HEK293 (cell line): ENCODE results near the gene CNOT2.

ENCODE experiments used
- CTCF ChIA-PET: fragments of 350-600 bp; formaldehyde crosslinking; extraction: SDS; loops from one replicate; lab custom pipeline; 2021; ENCODE audit warnings: antibody characterized with exemption; lab: Yijun Ruan, JAX
- POLR2A ChIA-PET: fragments of 300-600 bp; formaldehyde crosslinking; extraction: SDS; loops from one replicate; lab custom pipeline; 2020; ENCODE audit warnings: antibody characterized with exemption, inconsistent platforms; lab: Yijun Ruan, JAX
- H3K27ac ChIP-seq: fragments of 200-500 bp; sonication (Bioruptor generic); 2 replicates; pipeline ENCODE4 v1.5.1; 2014; ENCODE audit warnings: low read depth, low read length, control low read depth, inconsistent platforms; ENCODE audit errors: extremely low read depth
- H3K36me3 ChIP-seq, 2 experiments: fragments of 200-500 bp in 1 of 2; sonication (Bioruptor generic) in 1 of 2; 1 replicate in 1 of 2; 2 replicates in 1 of 2; pipeline ENCODE4 v1.5.1; 2014 to 2017; ENCODE audit warnings: inconsistent platforms in 2 of 2, low read length in 2 of 2; ENCODE audit not compliant: control insufficient read depth in 2 of 2, insufficient read depth in 1 of 2
- H3K4me1 ChIP-seq: fragments of 200-500 bp; sonication (Bioruptor generic); 2 replicates; pipeline ENCODE4 v1.5.1; 2014; ENCODE audit warnings: mild to moderate bottlenecking, low read length, inconsistent platforms; ENCODE audit not compliant: control insufficient read depth, insufficient read depth
- H3K4me3 ChIP-seq: 2 replicates; pipeline ENCODE4 v1.5.1; 2011; ENCODE audit warnings: low read depth, mild to moderate bottlenecking, control low read depth, low read length, moderate library complexity
- H3K9me3 ChIP-seq: fragments of 200-500 bp; sonication (Bioruptor generic); 2 replicates; pipeline ENCODE4 v1.5.1; 2014; ENCODE audit warnings: low read depth, low read length, inconsistent platforms; ENCODE audit not compliant: control insufficient read depth, insufficient read depth
- CTCF ChIP-seq: fragments of 450-650 bp; formaldehyde crosslinking; IDR thresholded peaks from 2 replicates; pipeline ENCODE4 v1.5.1; 2016; ENCODE audit warnings: missing biosample characterization, missing genetic modification characterization
- ELK4 ChIP-seq: IDR thresholded peaks from 2 replicates; pipeline ENCODE4 v1.6.1; 2011; ENCODE audit warnings: mild to moderate bottlenecking, low read depth, low read length, borderline replicate concordance
- KLF1 ChIP-seq: fragments of 450-650 bp; formaldehyde crosslinking; IDR thresholded peaks from 2 replicates; pipeline ENCODE4 v1.5.1; 2016; ENCODE audit warnings: missing biosample characterization, missing genetic modification characterization
- KLF16 ChIP-seq: fragments of 450-650 bp; formaldehyde crosslinking; IDR thresholded peaks from 2 replicates; pipeline ENCODE4 v1.5.1; 2017; ENCODE audit warnings: missing biosample characterization, missing genetic modification characterization
- RBAK ChIP-seq: fragments of 450-650 bp; formaldehyde crosslinking; IDR thresholded peaks from 2 replicates; pipeline ENCODE4 v1.5.1; 2016; ENCODE audit warnings: missing biosample characterization, missing genetic modification characterization
- SP2 ChIP-seq: fragments of 450-650 bp; formaldehyde crosslinking; IDR thresholded peaks from 2 replicates; pipeline ENCODE4 v1.5.1; 2016; ENCODE audit warnings: missing biosample characterization, missing genetic modification characterization
- TCF7L2 ChIP-seq: IDR thresholded peaks from 2 replicates; pipeline ENCODE4 v1.6.1; 2011; ENCODE audit warnings: low read depth, mild to moderate bottlenecking, inconsistent platforms, low read length, moderate library complexity, borderline replicate concordance
- ZBTB11 ChIP-seq: fragments of 450-650 bp; formaldehyde crosslinking; conservative IDR thresholded peaks from 2 replicates; pipeline ENCODE4 v1.5.1; 2016; ENCODE audit warnings: low read depth, missing biosample characterization, missing genetic modification characterization
- ZBTB20 ChIP-seq: fragments of 450-650 bp; formaldehyde crosslinking; IDR thresholded peaks from 2 replicates; pipeline ENCODE4 v1.5.1; 2016; ENCODE audit warnings: missing biosample characterization, missing genetic modification characterization
- ZBTB8A ChIP-seq: fragments of 450-650 bp; formaldehyde crosslinking; IDR thresholded peaks from 2 replicates; pipeline ENCODE4 v1.5.1; 2016; ENCODE audit warnings: missing biosample characterization, missing genetic modification characterization
- ZNF10 ChIP-seq: fragments of 450-650 bp; formaldehyde crosslinking; IDR thresholded peaks from 2 replicates; pipeline ENCODE4 v1.5.1; 2017; ENCODE audit warnings: missing biosample characterization, missing genetic modification characterization
- ZNF114 ChIP-seq: fragments of 450-650 bp; formaldehyde crosslinking; IDR thresholded peaks from 2 replicates; pipeline ENCODE4 v1.5.0; 2017; ENCODE audit warnings: missing biosample characterization, missing genetic modification characterization
- ZNF202 ChIP-seq: fragments of 450-650 bp; formaldehyde crosslinking; IDR thresholded peaks from 2 replicates; pipeline ENCODE4 v1.5.1; 2016; ENCODE audit warnings: missing biosample characterization, missing genetic modification characterization, borderline replicate concordance
- ZNF311 ChIP-seq: fragments of 450-650 bp; formaldehyde crosslinking; IDR thresholded peaks from 2 replicates; pipeline ENCODE4 v1.5.1; 2017; ENCODE audit warnings: missing biosample characterization, missing genetic modification characterization, borderline replicate concordance
- ZNF362 ChIP-seq: fragments of 450-650 bp; formaldehyde crosslinking; IDR thresholded peaks from 2 replicates; pipeline ENCODE4 v1.5.1; 2016; ENCODE audit warnings: missing biosample characterization, missing genetic modification characterization
- ZNF423 ChIP-seq: fragments of 450-650 bp; formaldehyde crosslinking; IDR thresholded peaks from 2 replicates; pipeline ENCODE4 v1.5.1; 2016; ENCODE audit warnings: missing biosample characterization, missing genetic modification characterization
- ZNF544 ChIP-seq: fragments of 450-650 bp; formaldehyde crosslinking; IDR thresholded peaks from 2 replicates; pipeline ENCODE4 v1.5.0; 2017; ENCODE audit warnings: missing biosample characterization, missing genetic modification characterization
- ZNF561 ChIP-seq: fragments of 450-650 bp; IDR thresholded peaks from 2 replicates; pipeline ENCODE4 v1.5.1; 2018; ENCODE audit warnings: missing biosample characterization, missing genetic modification characterization, borderline replicate concordance
- ZNF623 ChIP-seq: fragments of 450-650 bp; formaldehyde crosslinking; IDR thresholded peaks from 2 replicates; pipeline ENCODE4 v1.5.1; 2016; ENCODE audit warnings: missing biosample characterization, missing genetic modification characterization
- ZNF658 ChIP-seq: fragments of 450-650 bp; formaldehyde crosslinking; IDR thresholded peaks from 2 replicates; pipeline ENCODE4; 2016; ENCODE audit warnings: missing biosample characterization, missing genetic modification characterization
- ZNF660 ChIP-seq: fragments of 450-650 bp; IDR thresholded peaks from 2 replicates; pipeline ENCODE4 v1.5.1; 2018; ENCODE audit warnings: missing biosample characterization, mild to moderate bottlenecking, missing genetic modification characterization
- ZNF707 ChIP-seq: fragments of 450-650 bp; formaldehyde crosslinking; IDR thresholded peaks from 2 replicates; pipeline ENCODE4 v1.5.1; 2016; ENCODE audit warnings: missing biosample characterization, missing genetic modification characterization
- ZNF785 ChIP-seq: fragments of 450-650 bp; formaldehyde crosslinking; IDR thresholded peaks from 2 replicates; pipeline ENCODE4 v1.5.1; 2016; ENCODE audit warnings: missing biosample characterization, missing genetic modification characterization
- ZSCAN18 ChIP-seq: fragments of 450-650 bp; formaldehyde crosslinking; IDR thresholded peaks from 2 replicates; pipeline ENCODE4 v1.5.1; 2016; ENCODE audit warnings: missing biosample characterization, missing genetic modification characterization
- ZSCAN4 ChIP-seq: fragments of 450-650 bp; formaldehyde crosslinking; IDR thresholded peaks from 2 replicates; pipeline ENCODE4 v1.5.1; 2017; ENCODE audit warnings: missing biosample characterization, missing genetic modification characterization
- ZSCAN5A ChIP-seq: fragments of 450-650 bp; formaldehyde crosslinking; IDR thresholded peaks from 2 replicates; pipeline ENCODE4 v1.5.1; 2016; ENCODE audit warnings: missing biosample characterization, missing genetic modification characterization

The CNOT2 gene

GRCh38 chr12:70329728-70330127, 86.5 kb downstream of the CNOT2 start:
- no peak overlapping the region for H3K4me3 ChIP-seq
- ChIA-PET POLR2A (no interaction called here), CTCF (no interaction called here)
- no peaks in the 10 kb centered on the region for H3K4me1 ChIP-seq
- no peaks in the 10 kb centered on the region for H3K9me3 ChIP-seq
- TF ChIP-seq ZNF114 (tag by site-specific recombination) (no peak), ZBTB20 (no peak), ZNF362 (tag by site-specific recombination) (no peak), ZNF658 (no peak), ZNF202 (no peak), ZNF544 (tag by site-specific recombination) (no peak), ZSCAN18 (tag by site-specific recombination) (no peak), ZNF707 (tag by site-specific recombination) (no peak), KLF16 (no peak), ZBTB11 (tag by site-specific recombination) (no peak), ZNF785 (tag by site-specific recombination) (no peak), RBAK (tag by site-specific recombination) (no peak)
- H3K27ac ChIP-seq, result no peak overlapping the region
- H3K36me3 ChIP-seq, result peaks cover 0 to 9% of the 10 kb centered on the region in 2 experiments; a peak in 1 of 3 replicates

- POLR2A ChIA-PET, result no interaction called here
- H3K4me1 ChIP-seq, result no peaks in the 10 kb centered on the region
- TF ChIP-seq SP2 (tag by site-specific recombination) (no peak), CTCF (tag by site-specific recombination) (no peak), KLF1 (tag by site-specific recombination) (no peak), TCF7L2 (no peak), ZNF311 (tag by site-specific recombination) (no peak), ZNF660 (tag by site-specific recombination) (no peak), ZNF658 (no peak), ZSCAN4 (tag by site-specific recombination) (no peak), ZNF423 (tag by site-specific recombination) (no peak), ZNF10 (no peak), ZNF623 (no peak), ZSCAN5A (tag by site-specific recombination) (no peak), ZBTB8A (no peak), ELK4 (no peak), ZNF561 (tag by site-specific recombination) (no peak)
These were observed 86.9 kb downstream of the CNOT2 start for GRCh38 chr12:70330158-70330557.

More at GRCh38 chr12:70330158-70330557, 86.9 kb downstream of the CNOT2 start:
- Histone ChIP-seq H3K4me3 (no peak overlapping the region), H3K27ac (no peak overlapping the region), H3K9me3 (no peaks in the 10 kb centered on the region), H3K36me3 (peaks cover 0 to 13% of the 10 kb centered on the region in 2 experiments; a peak in 1 of 3 replicates)
- CTCF ChIA-PET, result no interaction called here
